Muscle of back (tissue), 11 donors: ENCODE measurements around the gene MINDY4. TPM values are rescaled to one million over a fixed set of nuclear protein-coding genes. Genes with fewer than 3 reads are reported as not detected.

Source experiments
- DNase-seq, 3 donors: peaks; one replicate each; pipeline versions ENCODE4 v3.0.0 to v3.0.0-alpha.2; 2013
- polyA plus RNA-seq, 10 donors: library from polyadenylated mRNA; unstranded; fragments of 120-200 nt; gene quantifications; one replicate each; pipeline ENCODE4 v1.2.1, GENCODE V29; 2013; ENCODE audit not compliant: insufficient read length in 10 of 10

MINDY4 gene
- polyA plus RNA-seq, 10 donors = 3.9 to 18.6 (median 5.2) TPM

DNA sequence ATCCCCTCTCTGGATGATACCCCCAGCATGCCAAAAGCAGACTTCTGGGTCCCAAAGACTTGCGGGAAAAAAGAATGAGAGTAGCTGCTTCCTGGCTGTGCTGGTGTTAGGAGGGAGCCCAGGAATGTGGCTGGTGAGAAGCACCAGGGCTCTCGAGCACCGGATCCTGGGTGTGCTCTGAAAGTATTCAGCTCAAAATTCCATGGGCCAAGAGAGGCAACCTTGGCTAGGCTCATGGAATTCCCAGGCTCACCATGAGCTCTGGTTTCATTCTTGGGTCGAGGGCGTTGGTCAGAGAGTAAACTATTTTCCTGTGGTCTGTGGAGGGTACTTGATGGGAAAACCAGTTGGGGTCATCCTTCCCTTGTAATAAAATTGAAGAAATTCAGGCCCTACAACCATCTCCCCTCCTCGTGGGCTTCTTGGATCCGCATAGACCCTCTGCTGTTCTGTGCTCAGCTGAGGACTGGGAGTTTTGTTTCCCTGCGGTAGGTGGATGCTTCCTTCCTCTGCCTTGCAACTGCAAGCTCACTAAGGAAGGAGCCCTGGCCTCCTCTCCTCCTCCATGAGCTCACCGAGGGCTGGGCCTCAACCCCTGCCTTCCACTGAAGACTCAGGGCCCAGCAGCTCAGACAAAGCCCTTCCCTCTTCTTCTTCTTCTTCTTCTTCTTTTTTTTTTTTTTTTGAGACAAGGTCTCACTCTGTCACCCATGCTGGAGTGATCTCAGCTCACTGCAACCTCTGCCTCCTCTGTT is 106.0 kb downstream of the MINDY4 start:
- no peak for DNase-seq

DNA sequence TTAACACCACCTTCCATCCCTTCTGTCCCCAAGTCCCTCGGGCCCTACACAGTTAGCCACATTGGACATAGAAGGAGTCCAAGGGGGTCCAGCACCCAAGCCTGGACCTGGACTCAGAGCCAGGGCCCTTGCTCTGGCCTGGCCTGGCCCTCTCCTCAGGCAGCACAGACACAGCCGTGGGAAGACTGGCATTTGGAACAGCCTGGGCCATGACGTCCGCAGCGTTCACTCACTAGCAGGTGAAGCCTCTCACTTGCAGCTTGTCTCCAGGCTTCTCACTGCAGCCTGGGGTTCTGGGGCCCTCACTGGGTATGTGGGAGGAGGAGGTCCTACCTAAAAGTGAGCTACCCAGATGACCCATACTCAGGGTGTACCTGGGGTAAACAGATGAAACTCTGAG is 106.8 kb downstream of the MINDY4 start:
- DNase-seq = no peak

DNA sequence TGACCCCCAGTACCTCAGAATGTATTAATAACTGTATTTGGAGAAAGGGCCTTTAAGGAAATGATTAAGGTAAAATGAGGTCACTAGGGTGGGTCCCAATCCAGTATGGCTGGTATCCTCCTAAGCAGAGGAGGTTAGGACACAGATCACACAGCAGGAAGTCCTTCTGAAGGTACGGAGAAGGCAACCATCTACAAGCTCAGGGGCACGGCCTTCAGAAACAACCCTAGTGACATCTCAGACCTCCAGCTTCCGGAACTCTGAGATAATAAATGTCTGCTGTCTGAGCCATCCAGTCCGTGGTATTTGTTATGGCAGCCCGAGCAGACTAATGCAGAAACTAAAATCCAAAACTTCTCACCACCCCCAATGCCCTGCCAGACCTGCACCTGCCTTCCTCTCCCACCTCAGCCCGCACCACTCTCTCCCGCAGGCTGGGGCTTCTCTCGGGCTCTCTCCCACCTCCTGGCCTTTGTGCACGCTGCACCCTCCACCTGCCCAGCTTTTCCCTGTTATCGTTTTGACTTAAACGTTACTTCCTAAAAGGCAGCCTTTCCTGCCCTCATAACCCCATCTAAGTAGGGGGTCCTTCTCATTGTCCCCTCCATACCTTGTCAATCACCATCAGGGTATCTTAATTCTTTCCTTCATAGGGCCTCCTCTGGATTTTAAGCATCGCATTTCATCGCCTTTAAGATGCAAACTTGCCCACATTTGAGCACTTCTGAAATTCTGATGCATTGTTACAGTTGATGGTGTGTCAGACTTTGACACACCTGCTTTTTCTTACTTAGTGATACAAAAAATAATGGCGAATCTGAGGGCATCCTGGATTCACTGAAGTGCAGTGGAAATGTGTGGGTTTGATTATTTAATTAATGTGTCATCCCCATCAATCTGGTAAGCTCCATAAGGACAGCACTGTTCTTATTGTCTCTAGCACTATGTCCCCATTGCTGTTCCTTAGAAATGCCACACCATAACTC is 108.2 kb downstream of the MINDY4 start:
- no peak for DNase-seq

DNA sequence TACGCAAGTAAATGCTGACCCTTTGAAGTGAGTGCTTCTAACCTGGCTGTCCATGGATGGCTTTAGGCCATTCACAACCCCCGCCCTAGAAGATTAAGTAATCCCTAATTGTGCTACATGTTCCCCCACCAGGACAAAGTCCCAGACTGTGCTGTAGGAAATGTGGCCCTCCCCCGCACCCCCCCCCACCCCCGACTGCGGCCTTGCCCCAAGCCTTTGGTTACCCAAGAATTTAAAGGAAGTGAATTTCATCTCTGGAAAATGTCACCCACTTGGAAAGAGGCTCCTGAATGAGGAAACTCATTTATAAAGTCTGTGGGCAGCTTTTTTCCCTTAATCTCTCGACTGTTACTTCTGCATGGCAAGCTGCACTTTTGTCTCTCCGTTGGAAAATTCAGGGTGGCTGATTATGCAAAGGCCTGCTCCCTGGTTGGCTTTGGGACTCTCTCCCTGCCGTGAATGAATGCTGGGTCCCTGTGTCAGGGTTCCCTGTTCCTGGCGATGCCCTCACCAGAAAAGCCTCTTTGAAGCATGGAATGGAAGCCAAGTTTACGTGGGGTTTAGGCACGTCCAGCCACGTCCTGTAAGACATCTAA is 109.0 kb downstream of the MINDY4 start:
- no peak for DNase-seq

DNA sequence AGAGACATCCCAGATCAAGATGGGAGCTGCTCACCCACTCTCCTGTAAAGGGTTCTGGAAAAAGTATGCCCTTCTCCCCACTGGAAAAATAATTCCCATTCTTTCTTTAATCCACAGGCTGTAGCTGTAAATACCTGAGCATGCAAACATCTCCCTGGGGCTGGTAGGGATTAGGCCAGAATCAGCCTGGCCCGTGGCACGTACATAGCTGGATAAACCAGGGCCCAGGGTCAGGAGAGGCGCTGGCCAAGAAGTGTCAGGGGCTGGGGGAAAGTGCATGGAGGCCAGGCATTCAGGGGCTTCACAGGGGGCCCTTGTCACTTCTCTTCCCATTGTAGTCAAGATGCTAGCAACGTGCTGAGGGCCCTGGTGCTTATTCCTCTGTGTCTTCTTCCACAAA is 109.7 kb downstream of the MINDY4 start:
- DNase-seq = no peak

DNA sequence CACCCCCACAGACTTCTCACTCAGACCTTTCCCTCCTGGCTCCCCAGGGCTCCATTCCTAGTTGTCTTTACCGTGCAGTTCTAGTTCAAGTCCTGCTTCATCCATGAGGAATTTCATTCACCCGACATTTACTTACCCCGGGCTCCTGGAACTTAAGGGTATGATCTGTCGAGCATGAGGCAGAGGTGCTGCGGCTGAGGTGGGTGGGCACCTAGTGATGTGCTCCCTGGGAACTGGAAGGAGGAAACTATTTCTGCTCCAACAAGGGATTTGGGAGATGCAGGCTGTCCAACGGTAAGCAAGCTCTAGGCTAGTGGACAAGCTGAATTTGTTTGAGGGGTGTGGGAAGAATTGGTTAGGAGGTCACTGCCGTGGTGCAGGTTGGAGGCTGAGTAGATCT is 110.2 kb downstream of the MINDY4 start:
- no peak for DNase-seq

DNA sequence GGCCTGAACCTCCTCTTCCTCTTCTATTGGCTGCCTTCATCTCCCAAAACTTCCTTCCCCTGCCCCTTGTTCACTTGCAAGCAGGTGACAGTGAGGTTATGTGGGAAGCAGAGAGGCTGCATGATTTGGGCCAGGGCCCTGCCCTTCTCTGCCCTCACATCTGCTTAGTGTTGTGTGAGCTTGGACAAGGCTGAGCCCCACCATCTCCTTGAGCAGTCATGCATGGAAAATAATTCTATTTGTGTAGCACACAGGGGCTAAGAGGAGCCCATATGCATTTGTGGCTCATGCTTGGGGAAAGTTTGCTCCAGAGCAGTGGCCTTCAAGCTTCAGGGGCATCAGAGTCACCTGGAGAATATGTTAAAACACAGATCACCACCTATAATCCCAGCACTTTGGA is 113.7 kb downstream of the MINDY4 start:
- DNase-seq = no peak

DNA sequence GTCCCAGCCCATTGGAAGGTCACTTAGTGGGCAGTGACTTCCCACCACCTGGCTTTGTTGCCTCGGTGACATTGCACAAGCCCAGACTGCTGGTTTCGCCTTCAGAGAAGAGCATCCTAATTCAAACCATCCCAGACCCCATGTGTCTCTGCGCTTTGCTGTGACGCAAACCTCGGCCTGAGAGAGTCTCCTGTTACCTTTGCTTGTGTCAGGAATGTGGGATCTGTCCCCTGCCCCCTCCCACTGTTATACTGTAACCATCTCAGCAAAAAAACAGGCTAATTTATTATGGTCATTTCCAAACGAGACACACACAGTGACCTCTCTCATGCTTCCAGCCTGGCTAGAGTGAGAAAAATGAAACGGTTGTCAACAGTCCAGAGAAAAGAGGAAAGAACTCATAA is 115.4 kb downstream of the MINDY4 start:
- peak; percentile 38 to 83 (median 61) for DNase-seq

DNA sequence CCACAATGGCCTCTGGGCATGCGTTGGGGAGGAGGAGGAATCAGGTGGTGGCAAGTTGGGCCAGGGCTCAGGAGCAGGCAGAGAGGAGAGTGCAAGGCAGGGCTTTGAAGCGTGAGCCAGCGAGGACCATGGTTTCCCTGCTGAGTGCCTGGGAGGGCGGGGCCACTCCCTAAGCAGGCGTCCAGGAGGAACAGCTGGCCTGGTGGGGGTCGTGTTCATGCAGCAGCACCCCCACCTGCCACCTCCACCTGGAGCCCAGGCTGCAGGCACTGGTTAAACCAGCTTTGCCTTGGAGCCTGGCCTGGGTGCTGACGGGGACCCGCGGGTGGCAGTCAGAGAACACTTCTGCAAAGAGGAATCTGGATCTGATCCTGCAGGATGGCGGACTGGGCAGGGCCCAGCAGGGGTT is 116.3 kb downstream of the MINDY4 start:
- DNase-seq = no peak

DNA sequence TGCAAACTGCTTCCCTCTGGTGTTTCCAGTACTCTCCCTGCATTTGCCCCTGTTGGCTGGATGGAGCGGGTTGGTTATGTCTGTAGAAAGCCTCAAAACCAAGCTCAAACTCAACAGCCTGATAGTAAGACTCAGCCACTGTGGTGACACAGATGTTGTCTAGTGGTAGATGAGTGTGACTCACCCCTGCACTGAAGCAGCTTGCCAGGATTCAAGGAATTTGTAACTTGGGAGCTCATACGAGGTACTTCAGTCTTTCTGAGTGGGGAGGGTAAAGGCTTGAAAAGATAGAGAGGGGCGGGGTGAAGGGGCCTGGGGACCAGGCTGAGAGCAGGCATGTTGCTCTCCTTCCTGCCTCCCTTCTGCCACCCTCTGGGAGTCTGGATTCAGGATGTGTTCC is 117.5 kb downstream of the MINDY4 start:
- DNase-seq = peak; percentile 63 to 89 (median 82)

DNA sequence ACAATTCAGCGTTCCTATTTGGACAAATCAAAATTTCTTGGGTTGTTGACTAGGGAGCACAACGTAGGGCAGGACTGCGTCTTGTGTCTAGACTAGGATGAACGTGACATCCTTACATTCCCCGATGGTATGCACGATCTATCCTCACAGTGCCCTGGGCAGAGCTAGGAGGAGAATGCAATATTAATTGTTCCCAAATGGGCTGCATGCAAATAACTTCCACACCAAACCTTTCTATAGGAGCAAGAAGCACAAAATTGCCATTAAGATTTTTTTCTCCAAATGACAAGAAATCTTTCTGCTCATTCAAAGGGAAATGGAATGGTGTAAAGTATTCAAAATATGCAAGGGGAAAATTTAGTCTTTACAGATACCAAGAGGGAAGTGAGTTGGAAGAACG is 119.0 kb downstream of the MINDY4 start:
- no peak for DNase-seq

DNA sequence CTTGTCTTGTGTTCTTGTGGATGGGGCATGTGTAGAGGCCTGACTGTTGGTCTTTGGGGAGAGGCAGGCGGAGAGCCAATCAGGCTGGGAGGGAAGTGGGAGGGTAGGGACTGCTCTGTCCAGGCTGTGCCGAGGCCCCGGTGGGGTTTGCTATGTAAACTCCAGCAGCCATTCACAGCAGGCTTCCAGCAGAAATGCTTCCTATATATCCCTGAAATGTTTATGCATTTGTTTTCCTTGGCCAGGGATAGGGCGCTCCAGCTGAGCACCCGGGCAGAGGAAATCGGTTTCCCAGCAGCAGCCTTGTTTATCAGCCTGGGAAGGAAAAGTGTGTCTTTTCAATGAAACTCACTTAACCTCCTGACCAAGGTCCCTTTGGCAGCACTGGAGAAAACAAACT is 122.1 kb downstream of the MINDY4 start:
- DNase-seq = peak in 2 of 3 donors; percentile 65 to 88

DNA sequence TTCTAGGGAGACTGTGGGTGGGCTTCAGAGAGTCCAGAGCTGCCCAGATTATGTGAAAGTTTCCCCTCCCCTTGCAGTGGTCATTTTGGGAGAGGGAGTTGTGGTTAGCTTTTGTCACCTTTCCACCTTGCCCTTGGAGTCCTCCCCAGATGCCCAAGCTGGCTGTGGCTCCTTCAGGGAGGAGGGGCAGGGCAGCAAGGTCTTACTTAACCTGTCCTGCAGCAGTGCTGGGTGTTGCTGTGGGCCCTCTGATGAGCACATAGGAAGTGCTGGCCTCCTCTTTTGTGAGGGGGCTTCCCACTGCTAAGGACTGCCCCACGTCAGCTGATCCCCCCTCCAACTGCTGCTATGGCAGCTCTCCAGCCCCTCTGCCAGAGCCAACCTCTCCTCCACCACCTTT is 122.8 kb downstream of the MINDY4 start:
- DNase-seq = no peak

DNA sequence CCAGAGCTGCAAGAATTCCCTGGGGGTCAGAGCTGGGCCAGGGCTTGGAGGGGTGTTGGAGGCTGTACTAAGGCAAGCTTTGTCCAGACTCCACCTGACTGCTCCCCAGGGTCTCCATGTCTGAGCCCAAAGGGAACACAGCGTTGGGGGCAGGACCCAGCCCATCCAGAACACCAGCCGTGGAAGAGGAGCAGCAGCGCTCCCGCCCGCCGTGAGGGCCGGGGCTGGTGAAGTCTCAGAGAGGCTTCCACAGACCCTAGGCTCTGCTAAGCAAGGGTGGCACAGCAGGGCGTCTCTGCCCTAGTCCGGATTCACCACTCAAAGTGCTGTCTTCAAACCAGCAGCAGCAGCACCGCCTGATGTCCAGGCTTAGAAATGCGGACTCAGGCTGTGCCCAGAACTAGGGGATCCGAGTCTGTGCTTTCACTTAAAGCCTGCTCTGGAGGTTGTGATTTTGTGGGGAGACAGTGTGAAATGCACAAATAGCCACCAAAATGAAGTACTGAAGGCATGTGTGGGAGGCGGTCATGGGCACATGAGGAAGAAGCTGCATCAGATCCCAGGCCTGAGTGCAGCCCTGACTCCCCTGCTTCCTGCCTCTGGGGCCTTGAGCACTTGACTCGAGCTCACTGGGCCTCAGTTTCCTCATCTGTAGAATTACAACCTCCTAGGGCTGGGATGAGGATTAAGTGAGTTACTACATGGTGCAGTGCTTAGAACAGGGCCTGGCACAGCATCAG is 123.8 kb downstream of the MINDY4 start:
- DNase-seq = peak in 1 of 3 donors; percentile 26

DNA sequence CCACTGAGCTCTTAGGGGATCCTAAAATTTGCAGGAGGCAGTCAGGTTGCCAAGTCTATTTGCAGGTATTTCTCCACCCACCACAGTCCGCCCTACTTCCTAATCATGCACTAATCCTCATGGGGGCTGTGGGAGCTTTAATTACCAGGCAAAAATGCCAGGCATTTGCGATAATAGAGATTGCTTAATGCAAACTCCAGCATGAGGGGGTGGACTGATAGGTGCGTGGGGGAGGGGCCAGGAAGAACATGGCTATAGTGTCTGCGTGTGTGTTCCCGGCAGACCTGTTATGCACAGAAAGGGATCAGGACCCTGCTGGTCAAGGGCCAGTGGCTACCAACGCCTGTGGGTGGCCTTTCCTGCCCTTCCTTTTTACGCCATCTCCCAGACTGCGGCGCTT is 124.8 kb downstream of the MINDY4 start:
- DNase-seq = no peak

DNA sequence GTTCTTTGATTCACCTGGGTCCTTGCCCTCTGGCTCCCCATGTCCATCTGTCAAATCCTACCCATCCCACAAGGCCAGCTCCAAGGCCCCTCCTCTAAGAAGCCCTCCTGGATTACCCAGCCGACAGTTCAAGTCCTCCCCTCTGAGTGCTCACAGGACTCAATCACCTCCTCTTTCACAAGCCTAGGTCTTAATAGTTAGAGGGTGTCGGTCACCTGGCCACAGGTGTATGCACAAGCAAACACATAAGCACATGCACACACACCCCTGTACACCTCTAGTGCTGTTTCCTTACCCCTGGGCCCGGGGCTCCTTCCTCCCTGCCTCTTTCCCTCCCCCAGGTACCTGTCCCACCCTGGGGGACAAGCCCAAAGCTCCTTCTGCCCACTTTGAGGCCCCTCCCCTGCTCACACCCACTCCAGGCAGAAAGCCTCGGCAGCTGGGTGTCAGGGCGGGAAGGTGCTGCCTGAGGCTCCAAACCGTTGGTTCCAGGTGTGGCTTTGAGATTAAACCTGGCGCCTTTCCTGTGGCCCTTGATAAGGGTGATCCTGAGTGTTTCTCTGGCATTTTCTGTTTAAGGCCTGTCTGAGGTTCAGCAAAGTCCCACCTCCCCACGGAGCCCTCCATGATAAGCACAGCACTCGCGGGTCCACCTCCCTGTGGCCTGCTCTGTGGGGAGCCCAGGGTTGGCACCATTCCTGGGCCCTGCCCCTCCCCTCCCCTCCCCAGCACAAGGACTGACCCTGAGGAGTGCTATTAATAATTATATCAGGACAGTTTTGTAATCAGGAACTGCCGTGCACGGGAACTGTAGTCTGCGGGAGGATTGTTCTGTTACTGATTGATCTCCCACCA is 125.8 kb downstream of the MINDY4 start:
- DNase-seq = no peak

DNA sequence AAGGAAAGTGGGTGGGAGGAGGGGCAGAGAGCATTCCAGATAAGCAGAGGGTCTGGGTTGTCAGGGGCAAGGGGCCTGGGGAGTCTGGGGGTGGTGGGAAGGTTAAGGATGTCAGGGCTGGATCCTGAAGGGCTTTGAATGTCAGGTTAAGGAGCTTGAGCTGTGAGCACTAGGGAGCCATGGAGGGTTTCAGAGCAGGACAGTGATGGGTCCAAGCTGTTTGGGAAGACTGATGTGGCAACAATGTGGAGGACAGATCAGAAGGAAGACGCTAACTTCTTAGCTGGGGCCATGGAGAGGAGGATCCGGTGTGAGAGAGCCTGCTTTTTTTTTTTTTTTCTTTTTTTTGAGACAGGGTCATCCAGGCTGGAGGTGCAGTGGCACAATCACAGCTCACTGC is 126.6 kb downstream of the MINDY4 start:
- no peak for DNase-seq

DNA sequence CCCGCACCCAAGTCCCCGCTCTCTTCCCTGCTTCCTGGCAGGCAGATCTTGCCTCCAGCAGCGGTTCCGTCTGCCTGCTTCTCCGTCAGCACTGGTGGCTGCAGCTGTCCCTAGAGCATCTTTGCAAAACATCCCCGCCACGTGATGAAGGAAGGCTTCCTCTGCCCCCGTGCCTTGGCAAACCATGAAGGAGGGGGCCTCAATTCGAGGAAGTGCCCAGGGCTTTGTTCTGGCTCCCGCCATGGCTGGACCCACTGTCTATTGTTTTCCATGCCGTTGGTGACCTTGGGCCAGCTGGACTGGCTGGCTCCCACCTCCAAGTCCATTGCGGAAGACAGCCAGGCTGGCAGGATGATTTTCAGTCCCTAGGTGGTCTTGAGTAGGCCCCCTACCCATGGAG is 127.2 kb downstream of the MINDY4 start:
- no peak for DNase-seq

DNA sequence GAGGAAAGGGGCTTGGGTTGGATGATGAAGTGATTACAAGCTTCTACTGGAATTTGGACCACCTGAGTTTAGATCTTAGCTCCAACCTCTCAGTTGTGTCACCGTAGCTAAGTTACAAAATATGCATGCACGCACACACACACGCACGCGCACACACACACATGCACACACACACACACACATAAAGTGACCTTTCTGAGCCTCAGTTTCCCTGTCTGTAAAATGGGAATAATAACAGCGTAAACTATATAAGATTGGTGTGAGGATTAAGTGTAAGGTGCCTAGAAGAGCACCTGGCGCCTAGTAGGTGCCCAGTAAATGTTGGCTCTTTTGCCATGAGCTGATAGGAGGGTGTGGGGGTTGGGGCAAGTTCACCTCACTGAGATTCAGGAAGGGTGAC is 127.8 kb downstream of the MINDY4 start:
- no peak for DNase-seq

DNA sequence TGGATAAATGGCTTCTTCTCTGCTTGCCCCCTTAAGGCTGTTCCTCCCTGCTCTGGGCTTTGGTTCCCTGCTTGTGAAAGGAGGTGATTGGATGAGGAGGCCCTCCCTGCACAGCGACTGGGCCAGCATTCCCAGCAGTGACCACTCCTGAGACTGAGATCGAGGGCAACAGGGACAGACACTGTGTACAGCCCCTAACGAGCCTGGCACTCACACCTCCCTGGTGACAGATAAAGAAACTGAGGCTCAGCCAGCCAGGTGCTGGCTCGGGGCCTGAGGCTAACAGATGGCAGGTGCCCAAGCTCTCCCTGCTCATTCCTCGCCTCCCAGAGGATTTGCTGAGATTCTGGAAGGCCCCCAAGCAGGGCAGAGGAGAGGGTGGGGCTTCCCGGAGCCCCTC is 128.4 kb downstream of the MINDY4 start:
- DNase-seq = peak in 1 of 3 donors; percentile 26

DNA sequence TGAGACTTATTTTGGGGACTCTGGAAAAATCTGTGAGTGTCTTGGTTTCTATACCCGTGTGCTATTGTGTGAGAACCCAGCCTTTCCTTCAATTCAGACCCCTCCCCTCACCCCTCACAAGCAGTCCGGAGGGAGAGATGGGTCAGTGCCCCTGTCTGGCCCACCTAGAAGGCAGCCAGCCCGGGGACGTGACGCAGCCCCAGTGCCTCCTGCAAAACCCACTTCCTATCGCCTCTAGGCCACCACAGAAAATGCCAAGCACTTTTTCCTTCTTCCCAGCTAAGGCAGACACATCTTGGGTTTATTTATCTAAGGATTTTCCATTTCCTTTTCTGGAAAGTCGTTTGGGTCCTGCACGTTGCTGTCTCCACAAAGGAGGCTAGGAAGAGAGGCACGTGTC is 128.8 kb downstream of the MINDY4 start:
- no peak for DNase-seq
